NCI-H146 (cell line): ENCODE data around the gene CATSPERD.

Experiments
- DNase-seq: peaks from one replicate; lab custom pipeline; 2025; lab: John Stamatoyannopoulos, UW

The CATSPERD gene

DNA sequence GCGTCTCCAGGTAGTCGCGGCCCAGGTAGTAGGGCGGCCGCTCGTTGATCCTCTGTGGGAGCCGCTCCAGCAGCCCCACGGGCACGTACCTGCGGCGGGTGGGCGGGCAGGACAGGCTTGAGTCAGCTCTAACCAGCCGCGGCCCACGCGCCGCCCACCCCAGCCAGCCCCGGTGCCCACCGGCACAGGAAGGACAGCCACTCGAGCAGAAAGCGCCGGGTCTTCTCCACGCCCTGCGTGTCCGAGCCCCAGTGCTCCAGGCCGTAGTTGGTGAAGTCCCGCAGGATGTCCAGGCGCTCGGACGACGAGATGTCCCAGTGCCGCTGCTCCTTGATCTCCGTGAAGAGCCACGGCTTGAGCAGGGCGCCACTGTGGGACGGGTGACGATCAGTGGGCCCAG is 65.0 kb downstream of the CATSPERD start:
- DNase-seq: no peak

DNA sequence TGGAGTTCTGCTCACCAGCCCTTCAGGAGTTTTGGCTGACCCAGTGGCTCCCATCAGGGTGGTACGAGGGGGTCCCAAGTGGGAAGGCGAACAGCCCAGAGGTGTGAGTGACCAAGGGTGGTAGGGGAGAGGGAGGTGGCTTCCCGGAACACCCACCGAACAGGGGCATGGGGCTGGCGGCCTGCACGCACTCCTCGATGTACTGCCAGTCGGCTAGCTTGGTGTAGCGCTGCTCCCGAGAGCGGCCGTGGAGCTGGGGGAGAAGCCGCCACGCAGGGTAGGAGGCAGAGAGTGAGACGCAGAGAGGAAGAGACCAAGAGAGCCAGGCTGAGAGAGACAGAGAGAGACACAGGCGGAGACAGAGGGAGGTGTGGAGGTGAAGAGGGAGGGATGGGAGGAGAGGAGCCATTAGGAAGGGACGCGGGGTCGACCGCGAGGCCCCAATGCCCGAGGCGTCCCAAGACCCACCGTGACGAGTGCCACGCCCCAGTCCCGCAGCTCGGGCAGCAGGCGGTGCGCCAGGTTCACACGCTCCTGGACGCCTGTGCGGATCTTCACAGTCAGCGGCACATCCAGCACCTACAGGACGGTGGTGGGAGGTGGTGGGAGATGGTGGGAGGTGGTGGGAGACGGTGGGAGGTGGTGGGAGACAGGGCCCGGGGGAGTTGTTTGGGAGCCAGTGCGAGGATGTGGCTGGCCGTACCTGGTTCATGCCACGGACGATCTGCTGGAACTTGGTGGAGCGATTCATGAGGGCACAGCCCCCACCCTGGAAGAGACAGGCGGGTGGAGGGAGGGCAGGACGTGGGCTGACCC is 66.4 kb downstream of the CATSPERD start:
- no peak for DNase-seq

DNA sequence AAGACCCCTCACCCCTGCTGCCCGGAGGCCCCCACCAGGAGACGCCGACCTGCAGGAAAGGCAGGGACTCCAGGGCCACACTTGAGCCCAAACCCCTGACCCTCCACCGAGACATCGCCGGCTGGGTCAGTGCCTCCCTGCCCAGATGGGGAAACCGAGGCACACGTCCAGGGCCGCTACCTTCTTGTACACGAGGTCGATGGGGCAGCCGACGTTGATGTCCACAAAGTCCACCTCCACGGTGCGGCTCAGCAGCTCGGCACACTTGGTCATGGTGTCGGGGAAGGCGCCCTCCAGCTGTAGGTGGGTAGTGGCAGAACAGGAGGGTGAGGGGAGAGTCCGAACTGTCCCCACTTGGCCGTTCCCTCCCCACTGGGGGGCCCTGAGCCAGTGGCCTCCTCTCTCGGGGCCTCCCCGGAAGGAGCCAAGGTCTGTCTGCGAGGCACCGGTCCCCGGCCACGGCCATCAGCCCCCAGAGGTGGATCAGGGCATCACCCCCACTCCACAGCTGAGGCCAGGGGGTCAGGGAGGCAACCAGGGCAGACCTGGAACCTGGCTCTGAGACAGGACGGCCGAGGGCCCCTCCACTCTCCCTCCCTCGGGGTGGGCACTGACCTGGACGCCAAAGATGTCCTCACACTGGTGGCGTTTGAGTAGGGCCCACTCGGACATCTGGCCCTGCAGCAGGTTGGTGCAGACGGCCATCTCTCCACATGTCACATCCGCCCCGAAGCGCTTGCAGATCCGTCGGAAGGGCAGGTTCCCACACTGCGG is 67.2 kb downstream of the CATSPERD start:
- DNase-seq: no peak

DNA sequence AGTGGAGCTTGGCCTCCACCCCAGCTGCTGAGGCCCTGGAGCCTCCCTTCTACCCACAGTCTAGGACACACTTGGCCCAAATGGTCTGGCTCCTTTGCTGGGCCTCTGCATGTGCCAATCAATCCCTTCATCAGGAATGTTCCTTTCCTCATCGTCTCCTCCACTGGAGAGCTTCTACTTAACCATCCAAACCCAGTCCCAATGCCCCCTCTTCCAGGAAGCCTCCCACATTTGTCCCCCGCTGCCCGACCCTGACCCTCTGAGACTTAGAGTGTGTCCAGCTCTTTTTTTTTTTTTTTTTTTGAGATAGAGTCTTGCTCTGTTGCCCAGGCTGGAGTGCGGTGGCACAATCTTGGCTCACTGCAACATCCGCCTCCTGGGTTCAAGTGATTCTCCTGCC is 68.0 kb downstream of the CATSPERD start:
- DNase-seq: no peak

GRCh38 chr19:5789351-5789761 is 68.9 kb downstream of the CATSPERD start:
- DNase-seq: no peak

DNA sequence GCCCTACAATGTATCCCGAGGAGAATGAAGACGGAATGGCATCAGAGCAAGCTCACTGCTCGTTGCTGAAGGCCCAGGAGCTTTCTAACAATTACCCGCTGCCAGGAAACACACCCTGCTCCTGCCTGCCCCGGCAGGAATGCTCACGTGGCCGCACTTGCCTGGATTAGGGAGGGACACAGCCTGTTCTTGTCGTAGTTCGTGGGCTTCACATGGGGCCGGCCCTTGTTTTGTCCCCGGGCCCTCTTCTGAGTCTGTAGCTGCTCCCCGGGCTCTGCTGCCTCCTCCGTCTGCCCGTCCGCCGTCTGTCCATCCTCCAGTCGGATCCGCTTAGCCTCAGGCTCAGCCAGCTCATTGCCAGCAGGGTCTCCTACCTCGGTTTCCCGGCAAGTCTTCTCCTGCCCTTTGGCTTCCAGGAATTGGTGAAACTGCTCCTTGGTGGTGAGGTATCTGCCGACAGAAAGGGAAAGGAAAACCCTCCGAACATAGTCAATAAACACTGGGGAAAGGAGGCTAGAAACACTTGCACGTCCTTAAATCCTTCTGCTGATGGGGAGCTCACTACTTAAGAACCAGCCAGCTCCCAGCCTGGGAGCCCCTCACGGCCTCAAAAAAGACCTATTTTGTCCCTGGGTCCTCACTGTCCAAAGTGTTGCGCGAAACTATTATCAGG is 69.6 kb downstream of the CATSPERD start:
- no peak for DNase-seq

GRCh38 chr19:5790559-5791520 is 70.4 kb downstream of the CATSPERD start, which contains the start of gene DUS3L:
Gene DUS3L, minus strand, starts transcription at chr19:5791163. Its CDS starts 22 bp downstream, at chr19:5791141.
- peak; percentile 95 for DNase-seq

DNA sequence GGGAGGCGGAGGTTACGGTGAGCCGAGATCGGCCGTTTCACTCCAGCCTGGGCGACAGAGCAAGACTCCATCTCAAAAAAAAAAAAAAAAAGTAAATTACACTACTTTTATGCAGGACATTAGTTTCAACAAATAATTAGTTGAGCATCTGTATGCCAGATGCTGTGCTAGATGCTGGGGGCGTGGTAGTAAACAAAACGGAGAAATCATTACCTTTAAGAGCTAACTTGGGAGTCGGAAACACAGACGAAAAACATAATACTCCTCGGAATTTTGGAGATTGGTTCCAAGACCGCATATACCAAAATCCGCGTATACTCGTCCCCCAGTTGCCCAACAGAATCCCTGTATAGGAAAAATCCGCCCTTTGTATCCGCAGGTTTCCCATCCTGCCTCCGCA is 71.8 kb downstream of the CATSPERD start:
- DNase-seq: no peak

DNA sequence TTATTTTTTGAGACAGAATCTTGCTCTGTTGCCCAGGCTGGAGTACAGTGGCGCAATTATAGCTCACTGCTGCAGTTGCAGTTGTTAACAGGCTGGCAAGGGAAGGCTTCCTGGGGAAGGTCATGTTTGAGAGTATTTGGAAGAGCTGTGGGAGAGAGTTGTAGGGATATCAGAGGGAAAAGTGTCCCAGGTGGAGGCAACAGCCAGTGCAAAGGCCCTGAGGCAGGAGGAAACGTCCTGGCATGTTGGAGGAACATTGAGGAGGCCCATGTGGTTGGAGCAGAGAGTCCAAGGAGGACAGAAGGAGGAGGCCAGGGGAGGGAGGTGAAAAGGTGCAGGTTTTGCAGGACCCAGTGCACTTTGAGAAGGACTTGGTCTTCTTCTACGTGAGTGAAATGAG is 72.8 kb downstream of the CATSPERD start:
- no peak for DNase-seq

GRCh38 chr19:5795382-5795919 is 75.0 kb downstream of the CATSPERD start:
- DNase-seq: no peak

- DNase-seq: no peak
Measured at GRCh38 chr19:5798244-5798643, 77.8 kb downstream of the CATSPERD start.

GRCh38 chr19:5799247-5800241 is 79.1 kb downstream of the CATSPERD start:
- no peak for DNase-seq

- no peak for DNase-seq
Measured at GRCh38 chr19:5800361-5801270, 80.2 kb downstream of the CATSPERD start.

DNA sequence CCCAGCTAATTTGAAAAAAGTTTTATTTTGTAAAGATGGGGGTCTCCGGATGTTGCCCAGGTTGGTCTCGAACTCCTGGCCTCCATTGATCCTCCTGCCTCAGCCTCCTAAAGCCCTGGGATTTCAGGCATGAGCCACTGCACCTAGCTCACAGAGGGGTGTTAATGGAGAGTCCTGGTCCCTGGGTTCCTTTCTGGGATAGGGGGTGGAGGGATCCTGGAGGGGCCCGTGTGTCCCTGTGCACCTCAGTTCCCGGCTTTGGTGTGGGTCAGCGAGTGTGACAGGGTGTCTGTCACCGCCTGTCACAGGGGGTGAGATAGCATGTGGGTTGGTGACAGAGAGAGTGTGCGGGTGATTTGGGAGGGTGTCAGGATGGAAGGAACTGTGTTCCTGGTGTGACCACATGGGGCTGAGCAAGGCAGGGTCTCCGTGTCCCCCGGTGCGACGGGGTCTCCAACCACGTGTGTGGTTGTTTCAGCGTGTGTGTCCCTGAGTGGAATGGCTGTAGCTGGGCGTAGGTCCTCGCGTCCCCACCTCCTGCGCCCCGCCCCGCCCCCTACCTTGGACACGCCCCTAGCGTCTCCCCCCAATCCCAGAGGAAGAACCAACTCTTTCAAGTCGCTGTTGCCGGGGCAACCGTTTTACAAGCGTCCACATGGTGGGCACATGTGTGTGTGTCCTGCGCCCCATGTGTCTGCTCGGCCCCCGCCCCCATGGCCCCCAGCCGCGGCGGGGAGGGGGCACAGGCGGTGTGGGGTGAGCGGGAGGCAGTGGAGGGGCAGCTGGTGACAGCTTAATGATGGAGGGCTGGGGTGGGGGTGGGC is 81.6 kb downstream of the CATSPERD start:
- peak; percentile 67 for DNase-seq

DNA sequence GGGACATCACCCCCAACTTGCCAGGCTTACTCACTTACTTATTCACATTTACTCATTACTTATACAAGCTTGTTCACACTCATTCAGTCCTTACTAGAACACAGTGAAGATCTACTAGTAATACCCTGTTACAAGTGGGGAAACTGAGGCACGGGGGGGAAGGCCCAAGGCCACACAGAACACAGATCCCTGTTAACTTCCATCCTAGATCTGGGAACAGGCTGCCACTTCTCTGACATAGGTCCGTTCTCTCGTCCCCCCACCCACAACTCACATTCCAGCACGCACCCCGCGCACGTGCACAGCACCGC is 83.0 kb downstream of the CATSPERD start:
- DNase-seq: no peak

- peak; percentile 84 for DNase-seq
Measured at GRCh38 chr19:5803752-5804515, 83.5 kb downstream of the CATSPERD start.
